Activated effector memory CD4-positive, alpha-beta T cell treated with Interleukin-2 at 50 U/mL for 16 hours (primary cell): ENCODE data around the gene FOLR2.
"Not testable (repeated sequence)": the region's sequence is repeated elsewhere in the genome, so short reads cannot be mapped to it uniquely, and the experiment has no call there.

Experiments
- DNase-seq: peaks from one replicate; pipeline ENCODE4 v3.0.0-alpha.2; 2020

FOLR2 gene

DNA sequence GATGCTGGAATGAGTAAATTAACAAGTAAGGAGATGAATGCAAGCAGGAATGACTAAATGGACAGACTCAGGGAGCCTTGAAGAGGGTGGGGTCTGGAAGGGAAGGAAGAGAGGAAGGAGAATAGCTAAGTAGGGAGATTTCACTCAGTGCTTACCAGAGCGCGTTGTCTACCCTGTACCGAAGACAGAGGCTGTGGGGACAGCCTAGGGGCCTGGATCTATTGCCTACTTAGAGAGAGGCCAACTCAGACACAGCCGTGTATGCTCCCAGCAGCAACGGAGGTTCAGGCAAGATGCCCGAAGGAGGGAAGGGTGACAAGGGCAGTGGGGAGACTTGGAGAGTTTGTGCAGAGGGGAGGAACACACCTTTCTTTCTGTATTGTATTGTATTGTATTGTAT lies at the start of gene FOLR2:
TSS of gene FOLR2 (plus strand) at position 157 of the 400 bp plus-strand sequence. CDS start 1,791 bp downstream, outside the sequence.
- DNase-seq, result no peak

- DNase-seq, result not testable (repeated sequence)
These were observed 47.5 kb upstream of the FOLR2 start for GRCh38 chr11:72169046-72169555.

GRCh38 chr11:72169754-72170153 lies 46.8 kb upstream of the FOLR2 start:
- not testable (repeated sequence) for DNase-seq

- not testable (repeated sequence) for DNase-seq
These were observed 44.6 kb upstream of the FOLR2 start for GRCh38 chr11:72172043-72172442.

DNA sequence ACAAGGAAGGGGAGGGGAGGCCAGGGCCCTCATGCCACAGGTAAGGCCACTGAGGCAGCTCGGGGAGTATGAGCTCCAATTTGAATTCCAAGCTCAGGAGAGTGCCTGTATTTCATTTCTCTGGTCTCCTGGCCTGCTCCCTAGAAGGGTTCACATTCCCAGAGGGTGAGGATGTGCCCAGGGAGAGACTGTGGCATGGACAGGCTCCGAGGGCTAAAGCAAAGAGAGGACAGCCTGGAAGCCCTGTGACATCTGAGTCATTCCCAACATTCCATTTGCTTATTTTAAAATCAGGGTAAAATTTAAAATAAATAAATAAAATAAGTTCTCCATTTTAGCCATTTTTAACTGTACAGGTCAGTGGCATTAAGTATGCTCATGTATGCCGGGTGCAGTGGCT lies 43.3 kb upstream of the FOLR2 start:
- DNase-seq, result no peak

GRCh38 chr11:72174302-72175070 lies 42.1 kb upstream of the FOLR2 start:
- no peak for DNase-seq

DNA sequence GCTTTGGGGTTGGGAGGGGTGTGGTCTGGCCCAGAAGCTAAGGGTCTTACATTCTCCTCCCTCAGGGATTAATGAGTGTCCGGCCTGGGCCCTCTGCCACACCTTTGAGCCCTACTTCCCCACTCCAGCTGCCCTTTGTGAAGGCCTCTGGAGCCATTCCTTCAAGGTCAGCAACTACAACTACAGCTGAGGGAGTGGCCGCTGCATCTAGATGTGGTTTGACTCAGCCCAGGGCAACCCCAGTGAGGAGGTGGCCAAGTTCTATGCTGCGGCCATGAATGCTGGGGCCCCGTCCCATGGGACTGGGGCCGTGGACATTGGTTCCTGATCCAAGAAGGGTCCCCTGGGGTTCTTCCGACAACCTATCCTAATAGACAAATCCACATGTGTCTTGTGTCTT lies 38.9 kb upstream of the FOLR2 start:
- DNase-seq, result no peak

- no peak for DNase-seq
These were observed 37.4 kb upstream of the FOLR2 start for GRCh38 chr11:72179049-72179803.

GRCh38 chr11:72179804-72180396 lies 36.7 kb upstream of the FOLR2 start:
- DNase-seq, result no peak

- not testable (repeated sequence) for DNase-seq
These were observed 35.6 kb upstream of the FOLR2 start for GRCh38 chr11:72180892-72181552.

- DNase-seq, result not testable (repeated sequence)
These were observed 35.0 kb upstream of the FOLR2 start for GRCh38 chr11:72181553-72181958.

GRCh38 chr11:72188267-72188666 lies 28.3 kb upstream of the FOLR2 start:
- DNase-seq, result no peak

- DNase-seq, result no peak
These were observed 26.9 kb upstream of the FOLR2 start for GRCh38 chr11:72189455-72190250.

DNA sequence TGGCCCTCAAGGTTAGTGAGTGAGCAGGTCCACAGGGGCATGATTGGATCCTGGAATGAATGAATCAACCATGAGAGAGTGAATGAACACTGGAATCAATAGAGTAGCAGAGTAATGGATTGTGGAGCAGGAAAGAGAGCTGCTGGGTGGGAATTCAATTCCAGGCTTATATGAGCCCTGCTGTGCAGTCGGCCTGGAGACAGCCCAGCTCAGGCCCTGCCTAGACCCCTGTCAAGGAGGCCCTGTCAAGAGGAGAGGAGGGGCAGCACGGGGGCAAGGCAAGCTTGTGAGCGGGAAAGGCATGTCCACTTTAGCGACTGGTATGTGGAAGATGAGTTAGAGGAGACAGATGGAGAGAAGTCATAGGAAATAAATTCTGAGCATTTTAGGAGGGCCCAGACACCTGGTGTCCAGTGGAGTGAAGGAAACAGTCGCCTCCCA lies 25.9 kb upstream of the FOLR2 start:
- DNase-seq, result no peak

GRCh38 chr11:72191961-72192381 lies 24.6 kb upstream of the FOLR2 start, which contains the start of gene FOLR1:
Gene FOLR1, plus strand, starts transcription at chr11:72192140. Its CDS starts 34 bp downstream, at chr11:72192174.
- no peak for DNase-seq

GRCh38 chr11:72195518-72196270 lies 20.9 kb upstream of the FOLR2 start:
- no peak for DNase-seq

- not testable (repeated sequence) for DNase-seq
These were observed 15.1 kb upstream of the FOLR2 start for GRCh38 chr11:72201445-72201844.

DNA sequence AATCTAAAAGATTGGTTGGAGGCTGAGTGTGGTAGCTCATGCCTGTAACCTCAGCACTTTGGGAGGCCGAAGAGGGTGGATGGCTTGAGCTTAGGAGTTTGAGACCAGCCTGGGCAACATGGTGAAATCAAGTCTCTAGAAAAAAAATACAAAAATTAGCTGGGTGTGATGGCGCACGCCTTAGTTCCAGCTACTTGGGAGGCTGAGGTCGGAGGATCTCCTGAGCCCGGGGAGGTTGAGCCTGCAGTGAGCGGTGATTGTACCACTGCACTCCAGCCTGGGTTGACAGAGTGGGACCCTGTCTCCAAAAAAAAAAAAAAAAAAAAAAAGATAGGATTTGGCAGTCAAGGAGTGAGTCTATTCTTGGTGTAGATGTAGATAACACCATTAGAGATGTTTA lies 14.0 kb upstream of the FOLR2 start:
- no peak for DNase-seq

- no peak for DNase-seq
These were observed 13.4 kb upstream of the FOLR2 start for GRCh38 chr11:72203163-72203562.

DNA sequence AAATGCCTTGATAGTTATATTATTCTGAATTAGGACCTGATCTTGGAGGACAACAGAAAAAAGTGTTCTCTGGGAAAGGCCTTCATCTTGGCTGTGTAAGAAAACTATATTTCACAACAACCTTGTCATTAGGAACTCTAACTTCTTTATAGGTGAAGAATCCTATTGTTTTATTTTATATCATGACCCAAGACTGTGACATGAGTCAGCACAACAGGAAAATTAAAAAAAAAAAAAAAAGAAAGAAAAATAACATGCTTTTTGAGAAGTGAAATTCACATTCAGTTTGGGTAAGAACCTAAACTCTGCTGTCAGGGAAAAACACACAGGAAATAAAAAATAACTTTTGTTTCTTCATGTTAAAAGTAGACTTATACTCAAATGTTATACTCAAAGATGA lies 11.7 kb upstream of the FOLR2 start:
- DNase-seq, result no peak

GRCh38 chr11:72206794-72207193 lies 9.8 kb upstream of the FOLR2 start:
- not testable (repeated sequence) for DNase-seq
